GM19438 (cell line): ENCODE measurements around the gene SPDYE1.
"Not testable (repeated sequence)": the region's sequence is repeated elsewhere in the genome, so short reads cannot be mapped to it uniquely, and the experiment has no call there.

Experiments used
- ATAC-seq: cut with Tn5 transposase; IDR thresholded peaks from one replicate; pipeline ENCODE4 v1.9.1; 2021; ENCODE audit warnings: low read depth; ENCODE audit not compliant: unreplicated experiment

Gene SPDYE1, protein sequence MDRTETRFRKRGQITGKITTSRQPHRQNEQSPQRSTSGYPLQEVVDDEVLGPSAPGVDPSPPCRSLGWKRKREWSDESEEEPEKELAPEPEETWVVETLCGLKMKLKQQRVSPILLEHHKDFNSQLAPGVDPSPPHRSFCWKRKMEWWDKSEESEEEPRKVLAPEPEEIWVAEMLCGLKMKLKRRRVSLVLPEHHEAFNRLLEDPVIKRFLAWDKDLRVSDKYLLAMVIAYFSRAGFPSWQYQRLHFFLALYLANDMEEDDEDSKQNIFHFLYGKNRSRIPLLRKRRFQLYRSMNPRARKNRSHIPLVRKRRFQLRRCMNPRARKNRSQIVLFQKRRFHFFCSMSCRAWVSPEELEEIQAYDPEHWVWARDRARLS

DNA sequence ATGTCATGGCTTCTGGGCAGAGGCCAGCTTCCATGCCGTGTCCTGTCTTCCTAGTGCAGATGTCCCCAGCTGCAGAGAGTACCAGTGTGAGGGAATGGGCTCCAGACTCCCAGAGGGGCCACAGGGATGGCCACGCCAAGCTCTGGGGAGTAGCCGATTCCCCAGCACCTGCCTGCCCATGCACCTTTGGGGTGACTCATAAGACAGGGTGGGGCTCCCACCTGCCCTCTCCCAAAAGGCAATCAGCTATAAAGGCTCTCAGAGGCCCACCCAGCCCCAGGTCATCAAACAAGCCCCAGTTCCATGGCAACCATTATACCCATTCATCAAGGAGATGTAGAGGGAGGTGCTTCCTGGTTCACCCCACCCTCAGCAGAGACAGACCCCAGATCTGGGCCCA, at the start of gene SPDYE1:
TSS of gene SPDYE1 (plus strand) at position 366 of the 400 bp plus-strand sequence. CDS start 2,053 bp downstream, outside the sequence.
- not testable (repeated sequence) for ATAC-seq

DNA sequence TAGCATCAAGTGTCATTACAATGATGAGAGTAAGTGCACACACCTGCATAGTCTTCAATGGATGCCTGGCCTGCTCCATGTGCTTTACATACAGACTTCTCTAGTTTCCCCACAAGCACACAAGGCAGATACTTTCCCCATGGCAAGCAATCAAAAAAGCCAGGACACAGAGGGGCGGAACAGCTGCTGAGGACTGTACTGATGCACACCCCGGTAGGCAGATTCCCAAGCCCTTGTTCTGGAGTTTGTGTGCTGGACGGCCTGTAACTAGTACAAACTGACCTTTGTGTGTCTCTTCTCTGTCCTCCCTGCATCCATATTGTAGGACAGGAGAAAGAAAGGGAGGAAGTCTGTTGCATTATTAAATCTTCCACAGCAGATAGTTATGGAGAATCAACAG, 45.7 kb upstream of the SPDYE1 start:
- no peak for ATAC-seq

DNA sequence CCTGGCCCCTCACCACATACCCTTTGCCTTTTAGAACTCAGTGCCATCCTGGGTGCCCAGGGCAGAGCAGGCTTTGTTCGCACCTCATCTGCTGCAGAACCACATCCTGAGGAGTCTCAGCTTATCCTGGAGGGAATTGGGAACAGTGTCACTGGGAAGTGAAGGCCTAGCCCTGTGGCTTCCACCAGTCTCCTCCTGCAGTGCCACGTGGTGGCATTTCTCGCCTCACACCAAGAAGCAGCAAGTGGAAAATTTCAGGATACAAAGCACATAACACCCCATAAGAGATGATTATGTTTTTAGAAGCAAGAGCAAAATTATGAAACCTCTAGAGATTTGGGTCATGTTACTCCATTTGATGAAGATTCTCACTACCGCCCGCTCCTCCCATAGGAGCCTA, 44.6 kb upstream of the SPDYE1 start:
- no peak for ATAC-seq

DNA sequence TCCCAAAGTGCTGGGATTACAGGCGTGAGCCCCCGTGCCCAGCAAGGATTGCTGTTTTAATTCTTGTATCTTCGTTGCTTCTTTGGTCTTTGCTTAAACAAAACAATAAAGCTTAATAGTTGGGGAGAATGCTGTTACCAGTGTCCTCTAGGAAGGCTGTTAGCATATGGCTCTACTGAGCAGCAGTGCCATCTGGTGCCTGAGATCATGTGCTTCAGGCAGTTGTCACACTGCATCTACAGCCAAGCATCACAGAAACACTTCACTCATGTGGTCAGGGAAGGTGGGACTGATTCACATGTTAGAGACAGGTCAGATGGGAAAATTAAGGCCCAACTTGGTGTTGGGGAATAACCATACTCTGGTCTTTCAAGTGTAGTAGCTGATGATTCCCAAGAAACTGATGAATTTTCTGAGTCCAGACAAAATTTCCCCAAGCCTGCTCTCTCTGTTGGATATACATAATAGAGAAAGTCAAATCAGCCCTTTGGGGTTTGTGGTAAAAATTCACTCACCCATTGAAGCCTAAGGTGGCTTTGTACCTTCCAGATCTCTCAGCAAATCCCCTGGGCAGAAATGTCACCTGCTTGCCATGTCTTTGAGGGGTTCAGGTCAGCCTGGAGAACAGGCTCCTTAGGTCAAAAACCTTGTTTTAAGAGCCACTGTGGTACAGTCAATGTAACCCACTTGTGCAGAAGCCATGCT, 43.0 kb upstream of the SPDYE1 start:
- ATAC-seq, result peak; percentile 70

DNA sequence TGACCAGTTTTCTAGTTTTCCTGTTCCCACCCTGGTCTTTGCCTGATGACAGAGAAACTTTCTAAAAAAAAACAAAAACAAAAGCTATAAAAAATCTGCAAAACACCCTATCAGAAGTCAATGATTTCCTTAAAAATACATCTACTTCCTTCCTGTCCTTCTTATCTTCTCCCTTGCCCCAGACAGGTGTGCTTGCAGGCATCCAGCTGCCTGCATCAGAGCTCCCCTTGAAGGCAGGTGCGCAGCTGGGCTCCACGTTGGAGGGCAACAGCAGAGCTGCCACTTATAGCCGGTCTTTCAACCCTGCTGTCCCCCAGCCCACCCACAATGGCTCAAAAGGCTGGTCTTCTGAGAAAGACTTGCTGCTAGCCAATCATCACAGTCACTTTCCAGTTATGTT, 41.7 kb upstream of the SPDYE1 start:
- ATAC-seq, result no peak

DNA sequence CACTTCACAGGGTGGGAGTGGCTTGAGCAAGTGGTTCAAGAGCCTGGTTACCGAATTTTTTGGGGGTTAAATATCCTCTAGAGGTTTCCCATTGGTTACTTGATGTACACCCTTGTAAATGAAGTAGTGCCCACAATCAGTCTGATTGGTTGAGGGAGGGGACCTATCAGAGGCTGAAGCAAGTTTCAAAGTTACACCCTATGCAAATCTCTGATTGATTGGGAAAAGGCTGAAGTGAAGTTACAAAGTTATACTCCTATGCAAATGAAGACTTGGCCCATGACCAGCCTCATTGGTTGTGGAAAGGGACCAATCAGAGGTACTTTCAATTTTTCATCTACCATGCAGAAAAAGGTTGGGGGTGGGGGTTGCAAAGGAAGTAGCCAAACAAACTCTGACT, 36.8 kb upstream of the SPDYE1 start:
- no peak for ATAC-seq

DNA sequence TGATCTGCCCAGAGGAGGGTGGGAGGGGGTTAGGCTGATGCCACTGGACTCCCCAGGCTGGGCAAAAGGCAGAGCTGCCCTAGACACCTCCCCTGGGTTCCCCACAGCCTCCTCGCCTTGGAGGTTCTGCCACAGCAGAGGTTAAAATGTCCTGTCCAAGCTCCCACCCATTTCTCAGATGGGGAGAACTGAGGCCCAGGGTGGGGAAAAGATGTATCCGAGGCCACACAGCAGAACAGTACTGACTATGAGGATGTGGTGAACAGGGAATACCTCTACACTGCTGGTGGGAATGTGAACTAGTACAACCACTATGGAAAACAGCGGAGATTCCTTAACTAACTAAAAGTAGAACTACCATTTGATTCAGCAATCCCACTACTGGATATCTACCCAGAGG, 31.3 kb upstream of the SPDYE1 start:
- ATAC-seq, result not testable (repeated sequence)

DNA sequence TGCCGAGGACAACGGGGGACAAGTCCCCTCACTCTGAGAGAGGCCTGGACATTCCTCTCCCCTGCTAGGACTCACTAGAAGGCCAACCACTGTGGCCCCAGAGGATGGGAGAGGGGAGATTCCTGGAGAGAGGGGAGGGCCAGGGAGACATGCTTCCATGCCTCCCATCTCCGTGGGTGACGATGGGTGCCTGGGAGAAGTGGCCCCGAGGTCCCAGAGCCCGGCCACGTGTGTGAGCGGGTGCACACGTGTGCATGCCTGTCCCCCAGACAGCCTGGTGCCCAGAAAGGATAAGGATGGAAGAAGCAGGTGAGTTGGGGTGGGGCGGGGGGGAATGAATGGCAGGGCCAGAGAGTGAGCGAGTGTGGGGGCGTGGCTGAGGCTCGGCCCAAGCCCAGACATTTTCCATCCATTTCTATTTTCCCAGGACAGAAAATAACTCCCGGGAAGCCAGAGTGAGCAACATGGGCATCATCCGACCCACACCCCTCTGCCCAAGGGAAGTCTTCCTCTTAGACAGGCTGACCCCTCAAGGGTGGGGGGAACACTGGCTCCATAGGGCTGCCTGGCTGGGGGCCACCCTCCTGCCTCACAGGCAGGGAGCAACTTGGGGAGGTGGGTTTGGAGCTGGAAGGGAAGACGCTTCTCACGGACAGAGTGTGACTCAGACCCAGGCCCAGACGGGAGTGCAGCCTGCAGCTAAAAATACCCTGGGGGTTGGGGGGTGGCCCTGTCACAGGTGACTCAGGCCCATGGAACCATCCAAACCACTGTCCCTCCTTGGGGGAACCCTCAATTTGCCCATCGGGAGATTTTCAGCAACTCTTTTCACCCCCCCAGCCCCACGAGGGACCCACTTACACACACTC, 29.3 kb upstream of the SPDYE1 start:
- ATAC-seq, result not testable (repeated sequence)

DNA sequence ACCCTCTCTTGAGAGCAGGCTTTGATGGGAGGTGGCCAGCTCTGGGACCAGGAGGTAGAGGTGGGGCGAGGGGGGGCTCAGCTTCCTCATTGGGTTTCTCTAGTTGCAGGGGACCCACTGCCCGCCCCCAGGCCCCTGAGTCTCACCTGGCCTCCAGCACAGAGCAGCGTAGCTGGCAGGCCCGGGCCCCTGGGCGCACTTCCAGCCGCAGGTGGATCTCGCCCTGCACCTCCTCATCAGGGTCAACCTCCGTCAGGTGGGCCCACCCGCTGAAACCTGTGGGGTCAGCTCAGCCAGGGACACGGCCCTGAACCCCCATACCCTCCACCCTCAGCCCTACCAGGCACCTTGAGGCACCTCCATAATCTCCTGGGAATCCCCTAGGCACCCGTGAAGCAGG, 28.1 kb upstream of the SPDYE1 start:
- not testable (repeated sequence) for ATAC-seq

DNA sequence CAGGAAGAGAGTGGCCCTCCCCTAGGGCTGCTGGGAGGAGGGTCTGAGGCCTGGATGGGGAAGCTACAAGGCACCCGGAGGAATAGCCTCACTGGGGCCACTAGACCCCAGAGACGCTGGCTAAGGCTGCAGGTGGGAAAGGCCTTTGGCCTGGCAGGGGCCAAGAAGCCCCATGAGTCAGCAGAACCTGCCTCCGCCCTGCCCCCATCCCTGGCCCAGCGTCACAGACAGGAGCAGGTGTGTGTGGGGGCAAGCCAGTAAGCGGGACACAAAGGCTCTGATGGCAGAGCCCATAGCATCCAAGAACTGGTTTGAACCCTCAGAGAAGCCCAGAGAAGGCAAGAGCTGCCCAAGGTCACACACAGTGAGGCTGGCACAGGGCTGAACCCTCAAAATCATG, 27.0 kb upstream of the SPDYE1 start:
- not testable (repeated sequence) for ATAC-seq

DNA sequence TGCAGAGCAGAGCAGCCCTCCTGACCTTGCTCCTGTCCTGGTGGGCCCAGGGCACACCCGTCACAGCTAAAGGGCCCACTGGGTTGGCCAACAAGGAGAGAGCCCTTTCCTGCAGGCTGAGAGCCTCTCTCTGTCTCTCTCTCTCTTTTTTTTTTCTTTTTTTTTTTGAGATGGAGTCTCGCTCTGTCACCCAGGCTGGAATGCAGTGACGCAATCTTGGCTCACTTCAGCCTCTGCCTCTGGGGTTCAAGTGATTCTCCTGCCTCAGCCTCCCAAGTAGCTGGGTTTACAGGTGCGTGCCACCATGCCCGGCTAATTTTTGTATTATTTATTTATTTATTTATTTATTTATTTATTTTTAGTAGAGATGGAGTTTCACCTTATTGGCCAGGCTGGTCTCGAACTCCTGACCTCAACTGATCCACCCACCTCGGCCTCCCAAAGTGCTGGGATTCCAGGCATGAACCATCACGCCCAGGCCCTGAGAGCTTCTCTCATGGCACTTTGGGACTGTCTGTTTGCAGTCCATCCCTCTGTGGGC, 23.6 kb upstream of the SPDYE1 start:
- not testable (repeated sequence) for ATAC-seq

DNA sequence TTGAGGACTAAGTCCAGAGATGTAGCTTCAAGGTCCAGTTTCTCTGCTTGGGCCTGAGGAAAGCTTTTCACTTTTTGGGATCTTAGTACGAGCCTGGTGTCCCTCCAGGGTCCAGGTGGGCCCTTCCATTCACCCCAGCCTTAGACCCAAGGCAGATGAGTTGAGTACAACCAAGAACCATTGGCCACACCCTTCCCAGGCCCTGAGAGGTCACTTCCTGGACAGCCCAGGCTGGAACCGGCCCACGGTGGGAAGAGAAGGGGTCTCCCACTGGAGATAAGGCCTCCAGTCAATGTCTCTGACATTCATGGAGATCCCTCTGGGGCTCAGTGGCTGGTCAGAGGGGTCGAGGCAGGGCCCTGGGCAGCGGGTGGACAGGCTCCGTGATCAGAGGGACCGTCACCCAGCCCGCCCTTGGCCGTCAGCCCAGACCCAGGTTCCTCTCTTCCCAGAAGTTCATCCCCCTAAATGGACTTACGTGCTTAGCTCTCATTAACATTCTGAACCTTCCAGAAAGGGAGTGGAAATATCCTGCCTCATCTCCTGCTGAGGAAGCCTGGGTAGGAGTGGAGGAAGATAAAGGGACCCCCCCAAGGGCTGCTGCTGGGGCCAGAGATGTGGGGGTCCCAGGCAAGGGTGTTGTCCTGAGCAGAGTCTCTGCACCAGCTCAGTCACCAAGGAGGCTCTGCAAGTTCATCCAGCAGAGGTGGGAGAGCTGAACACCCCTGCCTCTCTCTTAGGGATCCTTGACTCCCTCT, 22.8 kb upstream of the SPDYE1 start:
- not testable (repeated sequence) for ATAC-seq

DNA sequence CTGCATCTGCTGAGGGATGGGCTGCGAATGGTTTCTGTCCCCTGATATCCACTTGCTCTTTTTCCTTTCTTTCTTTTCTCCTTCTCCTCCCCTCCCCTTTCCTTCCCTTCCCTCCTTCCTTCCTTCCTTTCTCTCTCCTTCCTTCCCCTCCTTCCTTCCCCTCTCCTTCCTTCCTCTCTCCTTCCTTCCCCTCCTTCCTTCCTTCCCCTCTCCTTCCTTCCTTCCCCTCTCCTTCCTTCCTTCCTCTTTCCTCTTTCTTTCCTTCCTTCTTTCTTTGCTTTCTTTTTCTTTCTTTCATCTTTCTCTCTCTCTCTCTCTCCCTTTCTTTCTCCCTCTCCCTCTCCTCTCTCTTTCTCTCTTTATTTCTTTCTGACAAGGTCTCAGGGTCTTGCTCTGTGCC, 20.2 kb upstream of the SPDYE1 start:
- ATAC-seq, result no peak

DNA sequence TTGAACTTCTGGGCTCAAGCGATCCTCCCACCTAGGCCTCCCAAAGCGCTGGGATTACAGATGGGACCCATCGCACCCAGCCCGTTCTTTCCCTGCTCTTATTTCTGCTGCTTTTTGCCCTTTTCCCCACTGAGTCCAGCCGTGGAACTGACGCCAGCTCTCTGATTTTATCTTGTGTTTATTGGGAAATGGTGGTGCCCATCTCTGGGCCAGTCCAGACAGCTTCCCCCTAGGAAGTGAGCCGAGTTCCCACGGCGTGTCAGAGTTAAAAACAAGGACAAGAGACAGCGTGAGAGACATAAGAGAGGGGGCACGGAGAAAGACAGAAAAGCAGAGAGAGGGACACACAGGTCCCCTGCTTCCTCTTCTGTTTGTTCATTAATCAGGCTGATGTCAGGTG, 19.6 kb upstream of the SPDYE1 start:
- ATAC-seq, result not testable (repeated sequence)

DNA sequence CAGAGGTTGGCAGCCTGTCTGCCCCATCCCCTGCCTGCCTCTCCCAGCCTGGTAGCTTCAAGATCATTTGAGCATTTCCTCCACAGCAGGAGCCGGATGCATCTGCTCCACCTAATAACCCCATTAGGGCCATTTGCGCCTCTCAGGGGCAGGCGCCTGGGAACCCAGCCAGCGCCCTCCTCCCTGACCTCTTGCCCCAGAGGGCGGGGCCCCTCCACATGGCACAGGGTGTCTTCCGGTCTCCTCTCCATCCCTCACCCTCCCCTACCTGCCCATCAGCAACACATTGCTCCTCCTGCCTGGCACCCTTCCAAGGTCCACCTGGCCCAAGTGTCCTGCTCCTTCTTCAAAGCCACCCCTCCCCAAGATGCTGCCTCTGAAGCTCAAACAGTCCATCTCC, 14.8 kb upstream of the SPDYE1 start:
- not testable (repeated sequence) for ATAC-seq

DNA sequence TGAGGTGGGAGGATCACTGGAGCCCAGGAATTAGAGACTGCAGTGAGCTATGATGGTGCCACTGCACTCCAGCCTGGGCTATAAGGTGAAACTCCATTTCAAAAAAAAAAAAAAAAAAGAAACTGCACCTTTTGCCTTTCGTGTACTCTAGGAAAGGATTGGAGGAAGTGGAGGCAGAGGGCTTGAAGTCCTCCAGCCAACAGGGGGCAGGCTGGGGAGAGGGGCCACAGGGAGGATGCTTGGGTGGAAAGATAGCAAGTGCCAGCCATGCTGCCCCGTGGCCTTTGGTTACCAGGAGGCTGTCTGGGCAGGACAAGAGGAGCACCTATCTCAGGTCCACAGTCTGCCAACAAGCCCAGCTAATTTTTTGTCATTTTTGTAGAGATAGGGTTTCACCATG, 14.0 kb upstream of the SPDYE1 start:
- not testable (repeated sequence) for ATAC-seq

DNA sequence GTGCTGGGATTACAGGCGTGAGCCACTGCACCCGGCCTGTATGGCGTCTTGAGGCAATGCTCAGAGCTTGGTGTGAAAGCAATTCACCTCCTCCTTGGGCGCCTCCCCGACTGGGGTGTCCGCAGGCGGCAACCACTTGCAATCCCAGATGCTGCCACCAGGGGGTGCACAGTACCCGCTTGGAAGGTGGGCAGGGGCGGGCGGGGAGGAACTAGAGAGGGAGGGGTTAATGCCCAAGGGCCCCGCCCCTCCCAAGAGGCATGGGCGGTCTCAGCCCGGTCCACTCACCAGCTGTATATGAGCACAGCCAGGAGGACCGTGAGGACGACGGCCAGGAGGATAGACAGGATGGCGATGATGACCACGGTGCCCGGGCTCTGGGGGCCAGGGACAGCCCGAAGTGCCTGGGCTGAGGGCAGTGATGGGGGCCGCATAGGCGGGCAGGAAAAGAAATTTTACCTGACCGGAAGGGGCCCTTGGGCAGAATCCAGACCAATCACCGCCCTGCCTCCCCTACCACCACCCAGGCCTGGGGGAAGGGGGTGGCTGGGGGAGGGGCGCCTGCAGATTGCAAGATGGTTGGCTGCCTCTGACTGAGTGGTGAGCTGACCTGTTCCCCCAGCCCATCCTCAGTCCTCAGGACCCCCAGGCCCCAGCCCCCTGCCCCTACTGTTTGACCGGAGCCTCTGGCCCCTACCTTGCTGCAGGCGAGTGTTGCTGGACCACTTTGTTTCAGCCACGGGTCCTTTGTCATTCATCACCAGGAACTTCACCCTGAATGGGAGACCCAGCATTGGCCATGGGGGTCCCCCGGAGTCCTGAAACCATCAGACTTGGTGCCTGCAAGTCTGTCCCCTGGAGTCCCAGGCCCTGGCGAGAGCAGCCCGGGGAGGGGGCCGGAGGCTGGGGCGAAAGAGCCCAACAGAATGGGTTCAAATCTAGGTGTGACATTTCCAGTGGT, 11.5 kb upstream of the SPDYE1 start:
- ATAC-seq, result peak; percentile 89

DNA sequence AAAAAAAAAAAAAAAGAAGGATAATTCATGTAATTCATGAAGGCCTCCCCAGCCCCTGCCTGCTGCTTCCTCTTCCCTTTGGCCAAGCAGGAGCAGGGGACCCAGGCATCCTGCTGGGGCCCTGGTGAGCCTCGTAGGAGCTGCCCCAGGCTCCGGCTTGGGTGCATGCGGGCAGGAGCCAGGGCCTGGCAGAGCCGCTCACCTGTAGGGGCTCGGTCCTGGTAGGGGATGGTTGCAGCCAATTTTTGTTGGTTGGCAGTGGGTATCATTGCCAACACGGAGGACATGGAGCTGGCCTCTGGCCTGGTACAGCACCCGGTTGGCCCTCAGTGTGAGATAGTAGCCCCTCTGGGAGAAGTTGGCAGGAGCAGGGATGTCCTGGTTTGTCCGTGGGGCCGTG, 10.2 kb upstream of the SPDYE1 start:
- ATAC-seq, result not testable (repeated sequence)
